Right forelimb (tissue), 1 donor: Measurements from ENCODE around the gene FHIT.

Experiments
- DNase-seq: peaks from one replicate; pipeline ENCODE4 v3.0.0-alpha.2; 2018

FHIT gene

GRCh38 chr3:60810881-60811280 is 440.4 kb downstream of the FHIT start:
- DNase-seq, result no peak

GRCh38 chr3:60809857-60810610 is 441.2 kb downstream of the FHIT start:
- no peak for DNase-seq

GRCh38 chr3:60803216-60804173 is 447.8 kb downstream of the FHIT start:
- DNase-seq, result no peak

GRCh38 chr3:60801307-60801706 is 449.9 kb downstream of the FHIT start:
- no peak for DNase-seq

- DNase-seq, result no peak
Measured at GRCh38 chr3:60798456-60798855, 452.8 kb downstream of the FHIT start.

GRCh38 chr3:60792249-60792852 is 458.9 kb downstream of the FHIT start:
- no peak for DNase-seq

GRCh38 chr3:60788185-60788584 is 463.1 kb downstream of the FHIT start:
- no peak for DNase-seq

GRCh38 chr3:60781935-60782334 is 469.3 kb downstream of the FHIT start:
- no peak for DNase-seq

GRCh38 chr3:60779637-60780036 is 471.6 kb downstream of the FHIT start:
- DNase-seq, result no peak

- DNase-seq, result no peak
Measured at GRCh38 chr3:60775985-60776384, 475.3 kb downstream of the FHIT start.

- DNase-seq, result no peak
Measured at GRCh38 chr3:60774617-60775016, 476.6 kb downstream of the FHIT start.

GRCh38 chr3:60772584-60772983 is 478.7 kb downstream of the FHIT start:
- DNase-seq, result no peak

GRCh38 chr3:60771766-60772165 is 479.5 kb downstream of the FHIT start:
- DNase-seq, result no peak

GRCh38 chr3:60770532-60770931 is 480.7 kb downstream of the FHIT start:
- no peak for DNase-seq

- no peak for DNase-seq
Measured at GRCh38 chr3:60767536-60767935, 483.7 kb downstream of the FHIT start.

- DNase-seq, result no peak
Measured at GRCh38 chr3:60765776-60766175, 485.5 kb downstream of the FHIT start.

- no peak for DNase-seq
Measured at GRCh38 chr3:60764870-60765269, 486.4 kb downstream of the FHIT start.

- no peak for DNase-seq
Measured at GRCh38 chr3:60760145-60760544, 491.1 kb downstream of the FHIT start.

GRCh38 chr3:60759439-60759838 is 491.8 kb downstream of the FHIT start:
- DNase-seq, result no peak

- DNase-seq, result no peak
Measured at GRCh38 chr3:60758831-60759230, 492.4 kb downstream of the FHIT start.

GRCh38 chr3:60758171-60758570 is 493.1 kb downstream of the FHIT start:
- DNase-seq, result no peak

GRCh38 chr3:60757724-60758123 is 493.5 kb downstream of the FHIT start:
- DNase-seq, result no peak

GRCh38 chr3:60756241-60757030 is 494.8 kb downstream of the FHIT start:
- no peak for DNase-seq
